Peyer's patch (tissue), 4 donors: ENCODE measurements around the gene L1CAM. TPM values are rescaled to one million over a fixed set of nuclear protein-coding genes. Genes with fewer than 3 reads are reported as not detected.

ENCODE experiments used
- DNase-seq, 3 donors: peaks; one replicate each; pipeline ENCODE4 v3.0.0-alpha.2; 2017 to 2019
- H3K27ac ChIP-seq, 4 donors: fragments of 200-600 bp; sonication (generic); one replicate each; pipeline ENCODE4 v1.5.1; 2016 to 2019
- H3K27me3 ChIP-seq, 2 donors: fragments of 200-600 bp; sonication (generic); one replicate each; pipeline ENCODE4 v1.5.1; 2019
- H3K36me3 ChIP-seq, 3 donors: fragments of 200-600 bp; sonication (generic); one replicate each; pipeline ENCODE4 v1.5.1; 2016 to 2019
- H3K4me1 ChIP-seq, 4 donors: fragments of 200-600 bp; sonication (generic); one replicate each; pipeline ENCODE4 v1.5.1; 2016 to 2019
- H3K4me3 ChIP-seq, 4 donors: fragments of 200-600 bp; sonication (generic); 1 replicate in 3 of 4; 2 replicates in 1 of 4; pipeline ENCODE4 v1.5.1; 2016 to 2019; ENCODE audit warnings: mild to moderate bottlenecking in 1 of 4
- H3K9me3 ChIP-seq, 4 donors: fragments of 200-600 bp; sonication (generic); one replicate each; pipeline ENCODE4 v1.5.1; 2016 to 2019; ENCODE audit warnings: mild to moderate bottlenecking in 1 of 4
- POLR2A ChIP-seq, 2 donors: fragments of 450-650 bp; IDR thresholded peaks; one replicate each; pipeline ENCODE4 v1.5.1; 2017; ENCODE audit warnings: antibody characterized with exemption in 2 of 2, mild to moderate bottlenecking in 2 of 2, moderate library complexity in 2 of 2
- total RNA-seq, 4 donors: library from RNA; depleted of rRNA; stranded (reverse); fragments of >200 nt; gene quantifications; one replicate each; pipeline ENCODE4 v1.1.0, GENCODE V29; 2016
- TF ChIP-seq, protein P1 (sequence below), 6 experiments: fragments of 450-650 bp in 4 of 6; fragments of 200-600 bp in 2 of 6; sonication (generic) in 1 of 6; IDR thresholded peaks; one replicate each; pipeline ENCODE4 v1.5.1; 2017 to 2019; ENCODE audit warnings: antibody characterized with exemption in 6 of 6, mild to moderate bottlenecking in 3 of 6, moderate library complexity in 1 of 6

The L1CAM gene
- total RNA-seq, 4 donors from 2014 or later, result 1.8 to 7.4 (median 4.6) TPM

DNA sequence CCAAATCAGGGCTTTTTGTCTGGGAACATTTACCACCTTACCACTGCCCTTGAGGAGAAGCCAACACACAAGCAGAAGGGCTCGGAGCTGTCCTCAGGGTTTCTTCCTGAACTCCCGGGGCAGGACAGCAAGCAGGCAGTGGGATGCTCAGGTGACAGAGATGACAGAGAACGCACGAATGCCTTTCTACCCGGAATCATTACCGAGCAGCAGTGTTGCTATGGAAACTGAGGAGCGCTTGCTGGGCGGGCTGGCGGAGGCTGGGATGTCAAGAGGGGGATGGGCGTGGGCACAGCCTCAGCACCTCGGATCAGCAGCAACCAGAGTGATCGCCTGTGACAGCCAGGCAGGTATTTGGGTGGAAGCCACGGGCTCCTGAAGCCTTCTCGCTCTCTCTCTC is 73.8 kb downstream of the L1CAM start:
- no peaks in the 10 kb centered on the region for H3K36me3 ChIP-seq
- H3K4me1 ChIP-seq, result no peaks in the 10 kb centered on the region
- no peaks in the 10 kb centered on the region for H3K9me3 ChIP-seq
- TF ChIP-seq POLR2A (IDR thresholded peaks at IDR 0.05), result no peak
- TF ChIP-seq, protein P1, sequence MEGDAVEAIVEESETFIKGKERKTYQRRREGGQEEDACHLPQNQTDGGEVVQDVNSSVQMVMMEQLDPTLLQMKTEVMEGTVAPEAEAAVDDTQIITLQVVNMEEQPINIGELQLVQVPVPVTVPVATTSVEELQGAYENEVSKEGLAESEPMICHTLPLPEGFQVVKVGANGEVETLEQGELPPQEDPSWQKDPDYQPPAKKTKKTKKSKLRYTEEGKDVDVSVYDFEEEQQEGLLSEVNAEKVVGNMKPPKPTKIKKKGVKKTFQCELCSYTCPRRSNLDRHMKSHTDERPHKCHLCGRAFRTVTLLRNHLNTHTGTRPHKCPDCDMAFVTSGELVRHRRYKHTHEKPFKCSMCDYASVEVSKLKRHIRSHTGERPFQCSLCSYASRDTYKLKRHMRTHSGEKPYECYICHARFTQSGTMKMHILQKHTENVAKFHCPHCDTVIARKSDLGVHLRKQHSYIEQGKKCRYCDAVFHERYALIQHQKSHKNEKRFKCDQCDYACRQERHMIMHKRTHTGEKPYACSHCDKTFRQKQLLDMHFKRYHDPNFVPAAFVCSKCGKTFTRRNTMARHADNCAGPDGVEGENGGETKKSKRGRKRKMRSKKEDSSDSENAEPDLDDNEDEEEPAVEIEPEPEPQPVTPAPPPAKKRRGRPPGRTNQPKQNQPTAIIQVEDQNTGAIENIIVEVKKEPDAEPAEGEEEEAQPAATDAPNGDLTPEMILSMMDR (IDR thresholded peaks at IDR 0.05), result no peak
- no peaks in the 10 kb centered on the region for H3K27me3 ChIP-seq
- no peak for DNase-seq
- H3K27ac ChIP-seq, result no peak overlapping the region
- H3K4me3 ChIP-seq, result no peak overlapping the region

Other genes with a start within 250 kb of the L1CAM start
- gene DUSP9, start 239.0 kb downstream of the L1CAM start, total RNA-seq, result not detected
- gene PNCK, start 212.4 kb downstream of the L1CAM start, total RNA-seq, result 10 to 100 TPM in 1 of 4 donors, 1 to 10 TPM in 2, not detected in 1; 2.0 to 44.8 (median 6.1) TPM
- gene SLC6A8, start 198.2 kb downstream of the L1CAM start, total RNA-seq, result 100 to 1,000 TPM in 3 of 4 donors, 10 to 100 TPM in 1; 36.3 to 562 (median 146) TPM
- 100 to 1,000 TPM in 2 of 4 donors, 10 to 100 TPM in 2; 45.4 to 148 (median 101) TPM for gene BCAP31, start 161.8 kb downstream of the L1CAM start, total RNA-seq
- gene ABCD1, start 161.3 kb downstream of the L1CAM start, total RNA-seq, result 10 to 100 TPM; 14.9 to 94.2 (median 68.0) TPM
- 10 to 100 TPM in 1 of 4 donors, 1 to 10 TPM in 3; 2.7 to 25.6 (median 7.6) TPM for gene PLXNB3, start 121.9 kb downstream of the L1CAM start, total RNA-seq
- gene SRPK3, start 105.1 kb downstream of the L1CAM start, total RNA-seq, result 1 to 10 TPM in 1 of 4 donors, not detected in 3; 1.7 TPM
- 100 to 1,000 TPM; 108 to 153 (median 126) TPM for gene IDH3G, start 91.8 kb downstream of the L1CAM start, total RNA-seq
- gene SSR4, start 91.5 kb downstream of the L1CAM start, total RNA-seq, result 100 to 1,000 TPM in 1 of 4 donors, 10 to 100 TPM in 3; 90.0 to 113 (median 96.4) TPM
- 1 to 10 TPM; 1.2 to 8.3 (median 2.4) TPM for gene PDZD4, start 55.6 kb downstream of the L1CAM start, total RNA-seq
- gene AVPR2, start 18.5 kb upstream of the L1CAM start, total RNA-seq, result 1 to 10 TPM in 2 of 4 donors, under 1 TPM in 2; 0.53 to 5.0 (median 1.1) TPM
- 100 to 1,000 TPM in 1 of 4 donors, 10 to 100 TPM in 3; 23.6 to 211 (median 57.6) TPM for gene ARHGAP4, start 40.1 kb upstream of the L1CAM start, total RNA-seq
- gene NAA10, start 48.9 kb upstream of the L1CAM start, total RNA-seq, result 100 to 1,000 TPM in 1 of 4 donors, 10 to 100 TPM in 3; 32.9 to 118 (median 54.1) TPM
- 10 to 100 TPM in 2 of 4 donors, 1 to 10 TPM in 2; 4.9 to 13.3 (median 9.4) TPM for gene RENBP, start 58.5 kb upstream of the L1CAM start, total RNA-seq
- gene HCFC1, start 85.6 kb upstream of the L1CAM start, total RNA-seq, result 10 to 100 TPM; 44.1 to 70.6 (median 55.6) TPM
- gene TMEM187, start 86.6 kb upstream of the L1CAM start, total RNA-seq, result 10 to 100 TPM; 10.7 to 32.6 (median 12.8) TPM
- 100 to 1,000 TPM; 111 to 150 (median 122) TPM for gene IRAK1, start 133.7 kb upstream of the L1CAM start, total RNA-seq
- 100 to 1,000 TPM in 1 of 4 donors, 10 to 100 TPM in 3; 39.8 to 147 (median 55.4) TPM for gene MECP2, start 211.5 kb upstream of the L1CAM start, total RNA-seq